GM23338 (cell line): ENCODE measurements around the gene CRYGA. TPM values are rescaled to one million over a fixed set of nuclear protein-coding genes. Genes with fewer than 3 reads are reported as not detected.

ENCODE experiments used
- ATAC-seq: fragments of 200-7000 bp; cut with Tn5 transposase; 3 replicates; pipeline ENCODE4 v1.9.1; 2020
- DNase-seq: peaks from one replicate; pipeline ENCODE4 v3.0.0-alpha.2; 2015; ENCODE audit warnings: low spot score
- H2AFZ ChIP-seq: fragments of 200-600 bp; sonication (generic); 2 replicates; pipeline ENCODE4 v1.8.0; 2016; ENCODE audit warnings: antibody characterized with exemption, mild to moderate bottlenecking, moderate library complexity
- H3F3A ChIP-seq: fragments of 200-600 bp; sonication (generic); replicated peaks from 2 replicates; pipeline ENCODE4 v1.8.0; 2017; ENCODE audit warnings: antibody characterized with exemption, mixed run types, low read depth
- H3K27ac ChIP-seq: fragments of 200-600 bp; sonication (generic); 2 replicates; pipeline ENCODE4 v1.6.1; 2016; ENCODE audit warnings: low read depth
- H3K27me3 ChIP-seq: fragments of 200-600 bp; sonication (generic); 2 replicates; pipeline ENCODE4 v1.8.0; 2016; ENCODE audit warnings: mild to moderate bottlenecking, mixed run types, moderate library complexity; ENCODE audit not compliant: insufficient read depth
- H3K36me3 ChIP-seq: fragments of 200-600 bp; sonication (generic); 2 replicates; pipeline ENCODE4 v1.8.0; 2016; ENCODE audit warnings: mild to moderate bottlenecking; ENCODE audit not compliant: insufficient read depth
- H3K4me1 ChIP-seq: fragments of 200-600 bp; sonication (generic); 2 replicates; pipeline ENCODE4 v1.8.0; 2016; ENCODE audit warnings: mild to moderate bottlenecking, moderate library complexity; ENCODE audit not compliant: insufficient read depth
- H3K4me2 ChIP-seq: fragments of 200-600 bp; sonication (generic); 2 replicates; pipeline ENCODE4 v1.7.1; 2017; ENCODE audit warnings: mixed run types
- H3K4me3 ChIP-seq: fragments of 200-600 bp; sonication (generic); 2 replicates; pipeline ENCODE4 v1.6.1; 2016; ENCODE audit warnings: mixed run types
- H3K79me2 ChIP-seq: fragments of 200-600 bp; sonication (generic); replicated peaks from 2 replicates; pipeline ENCODE4 v1.8.0; 2017; ENCODE audit warnings: mild to moderate bottlenecking; ENCODE audit not compliant: insufficient read depth
- H3K9me2 ChIP-seq: fragments of 200-600 bp; sonication (generic); 2 replicates; pipeline ENCODE4 v1.8.0; 2017; ENCODE audit not compliant: insufficient read depth
- H4K20me1 ChIP-seq: fragments of 200-600 bp; sonication (generic); replicated peaks from 2 replicates; pipeline ENCODE4 v1.8.0; 2017; ENCODE audit warnings: mild to moderate bottlenecking; ENCODE audit not compliant: insufficient read depth
- H3K27ac Mint-ChIP-seq: 2 replicates; pipeline ENCODE4 v1.8.0; 2020; ENCODE audit warnings: inconsistent platforms, mild to moderate bottlenecking, moderate library complexity, mixed read lengths
- H3K27me3 Mint-ChIP-seq: 3 replicates; pipeline ENCODE4 v1.8.0; 2022; ENCODE audit warnings: low read depth, mild to moderate bottlenecking, moderate library complexity, mixed read lengths, inconsistent platforms; ENCODE audit not compliant: insufficient read depth, poor library complexity
- H3K36me3 Mint-ChIP-seq: 3 replicates; pipeline ENCODE4 v1.8.0; 2021; ENCODE audit warnings: low read depth, mild to moderate bottlenecking, inconsistent platforms, moderate library complexity, mixed read lengths
- H3K4me1 Mint-ChIP-seq: 3 replicates; pipeline ENCODE4 v1.8.0; 2020; ENCODE audit warnings: mild to moderate bottlenecking, inconsistent platforms, mixed read lengths
- H3K4me3 Mint-ChIP-seq: 3 replicates; pipeline ENCODE4 v1.8.0; 2021; ENCODE audit warnings: moderate library complexity, mild to moderate bottlenecking, inconsistent platforms, mixed read lengths
- H3K9me3 Mint-ChIP-seq: 3 replicates; pipeline ENCODE4 v1.8.0; 2020; ENCODE audit warnings: moderate library complexity, mild to moderate bottlenecking, inconsistent platforms, mixed read lengths
- EZH2 ChIP-seq: fragments of 200-600 bp; sonication (generic); IDR thresholded peaks from one replicate; pipeline ENCODE4 v1.8.0; 2017; ENCODE audit warnings: antibody characterized with exemption, mild to moderate bottlenecking, low read depth; ENCODE audit not compliant: unreplicated experiment
- JUNB ChIP-seq: IDR thresholded peaks from one replicate; pipeline ENCODE4 v1.6.1; 2016; ENCODE audit warnings: antibody characterized with exemption; ENCODE audit not compliant: unreplicated experiment
- ZNF114 ChIP-seq: fragments of 250-450 bp; sonication (Bioruptor Pico); IDR thresholded peaks from 2 replicates; pipeline ENCODE4 v1.5.0; 2020; ENCODE audit warnings: mild to moderate bottlenecking, moderate library complexity
- ZNF462 ChIP-seq: fragments of 250-450 bp; sonication (Bioruptor Pico); IDR thresholded peaks from 2 replicates; pipeline ENCODE4 v1.5.0; 2020; ENCODE audit warnings: mild to moderate bottlenecking, moderate library complexity
- polyA plus RNA-seq: library from polyadenylated mRNA; unstranded; fragments of >200 nt; fragmentation: Nextera tagmentation; extraction: Ambion mirVana; gene quantifications from 2 replicates; pipeline ENCODE4 v1.2.1, GENCODE V29; 2016
- total RNA-seq: library from RNA; depleted of rRNA; stranded (reverse); fragments of >200 nt; shearing (Covaris generic); gene quantifications from 2 replicates; pipeline ENCODE4 v1.2.3, GENCODE V29; 2014

The CRYGA gene
- total and polyA plus RNA-seq, 2 experiments from 2014 or later = not detected

GRCh38 chr2:208189069-208189809, 25.9 kb upstream of the CRYGA start:
- H3K27me3 ChIP-seq = no peaks in the 10 kb centered on the region
- Mint-ChIP-seq H3K9me3 (no peaks in the 10 kb centered on the region), H3K36me3 (no peaks in the 10 kb centered on the region), H3K4me3 (no peak overlapping the region), H3K27me3 (peaks cover 2% of the 10 kb centered on the region), H3K4me1 (peaks cover 59% of the 10 kb centered on the region), H3K27ac (no peak overlapping the region)
- no peak for TF ChIP-seq ZNF462 (CRISPR knock-in tag)
- no peak overlapping the region for H3K27ac ChIP-seq
- H2AFZ ChIP-seq = no peak overlapping the region; the same call in 1 of the 2 replicates
- no peaks in the 10 kb centered on the region for H4K20me1 ChIP-seq
- no peaks in the 10 kb centered on the region for H3K36me3 ChIP-seq
- no peak for DNase-seq
- 0 out of 2 replicates have a peak, but pooled peaks cover 3% of the 10 kb centered on the region for H3F3A ChIP-seq
- peak overlapping the region; percentile 66 for H3K4me2 ChIP-seq
- no peaks in the 10 kb centered on the region for H3K9me2 ChIP-seq
- H3K4me3 ChIP-seq = no peak overlapping the region
- no peaks in the 10 kb centered on the region for H3K79me2 ChIP-seq
- peaks cover 51% of the 10 kb centered on the region for H3K4me1 ChIP-seq
- no peak for ATAC-seq

- Histone ChIP-seq H3K4me3 (no peak overlapping the region), H3K4me2 (0 out of 2 replicates have a peak overlapping the region, but pooled peaks have one; percentile 19), H3K4me1 (peaks cover 59% of the 10 kb centered on the region), H4K20me1 (no peaks in the 10 kb centered on the region), H3F3A (0 out of 2 replicates have a peak, but pooled peaks cover 3% of the 10 kb centered on the region), H3K79me2 (no peaks in the 10 kb centered on the region), H3K9me2 (no peaks in the 10 kb centered on the region), H3K27ac (0 out of 2 replicates have a peak overlapping the region, but pooled peaks have one; percentile 40), H3K36me3 (no peaks in the 10 kb centered on the region), H3K27me3 (no peaks in the 10 kb centered on the region), H2AFZ (peak overlapping the region; percentile 24; the same call in 1 of the 2 replicates)
- Mint-ChIP-seq H3K4me3 (no peak overlapping the region; the same call in 2 of the 3 replicates), H3K36me3 (no peaks in the 10 kb centered on the region), H3K27ac (no peak overlapping the region), H3K27me3 (peaks cover 3% of the 10 kb centered on the region), H3K4me1 (peaks cover 74% of the 10 kb centered on the region), H3K9me3 (no peaks in the 10 kb centered on the region)
- ATAC-seq (peak; percentile 55), DNase-seq (peak; percentile 37)
- no peak for TF ChIP-seq ZNF114 (CRISPR knock-in tag)
- TF ChIP-seq JUNB = no peak
- no peak for TF ChIP-seq EZH2
- no peak for TF ChIP-seq ZNF462 (CRISPR knock-in tag)
Measured at GRCh38 chr2:208186893-208187292, 23.5 kb upstream of the CRYGA start.
